GM19395 (cell line): ENCODE data around the gene ZDHHC3.

ENCODE experiments used
- ATAC-seq: cut with Tn5 transposase; IDR thresholded peaks from one replicate; pipeline ENCODE4 v1.9.1; 2021; ENCODE audit warnings: mild to moderate bottlenecking, moderate library complexity; ENCODE audit not compliant: unreplicated experiment

The ZDHHC3 gene

GRCh38 chr3:44976002-44976815 is at the start of gene ZDHHC3, which contains the start of gene EXOSC7:
ZDHHC3 (minus strand) TSS chr3:44976174; CDS start chr3:44959436, 16,738 bp downstream.
EXOSC7 (plus strand) TSS chr3:44976244; CDS start chr3:44976278, 34 bp downstream.
- ATAC-seq, result peak; percentile 70

- ATAC-seq, result no peak
These were observed 48.7 kb upstream of the ZDHHC3 start for GRCh38 chr3:45024542-45025255.

- ATAC-seq, result no peak
These were observed 47.7 kb upstream of the ZDHHC3 start for GRCh38 chr3:45023675-45024074.

- ATAC-seq, result no peak
These were observed 45.7 kb upstream of the ZDHHC3 start for GRCh38 chr3:45021524-45022297.

- no peak for ATAC-seq
These were observed 44.6 kb upstream of the ZDHHC3 start for GRCh38 chr3:45020534-45020933.

- no peak for ATAC-seq
These were observed 41.8 kb upstream of the ZDHHC3 start for GRCh38 chr3:45017821-45018220.

- ATAC-seq, result no peak
These were observed 40.9 kb upstream of the ZDHHC3 start for GRCh38 chr3:45016916-45017315.

- no peak for ATAC-seq
These were observed 36.6 kb upstream of the ZDHHC3 start for GRCh38 chr3:45012577-45012976.

- ATAC-seq, result peak; percentile 56
These were observed 36.0 kb upstream of the ZDHHC3 start for GRCh38 chr3:45011756-45012508.

- ATAC-seq, result no peak
These were observed 34.9 kb upstream of the ZDHHC3 start for GRCh38 chr3:45010811-45011333.

- ATAC-seq, result no peak
These were observed 33.9 kb upstream of the ZDHHC3 start for GRCh38 chr3:45009868-45010267.

- no peak for ATAC-seq
These were observed 32.1 kb upstream of the ZDHHC3 start for GRCh38 chr3:45008117-45008516.

GRCh38 chr3:45007091-45007490 is 31.1 kb upstream of the ZDHHC3 start:
- no peak for ATAC-seq

GRCh38 chr3:45003859-45004258 is 27.9 kb upstream of the ZDHHC3 start:
- ATAC-seq, result no peak

- ATAC-seq, result no peak
These were observed 27.4 kb upstream of the ZDHHC3 start for GRCh38 chr3:45003406-45003805.

- ATAC-seq, result no peak
These were observed 26.7 kb upstream of the ZDHHC3 start for GRCh38 chr3:45002720-45003119.

- ATAC-seq, result no peak
These were observed 26.2 kb upstream of the ZDHHC3 start for GRCh38 chr3:45002139-45002660.

GRCh38 chr3:45001738-45002137 is 25.8 kb upstream of the ZDHHC3 start:
- no peak for ATAC-seq

GRCh38 chr3:45000823-45001222 is 24.8 kb upstream of the ZDHHC3 start:
- no peak for ATAC-seq

GRCh38 chr3:44999782-45000181 is 23.8 kb upstream of the ZDHHC3 start:
- ATAC-seq, result no peak
